Measurements from ENCODE around the gene LCNL1. TPM values are rescaled to one million over a fixed set of nuclear protein-coding genes. Genes with fewer than 3 reads are reported as not detected.

Gene LCNL1
- total RNA-seq, 1 donor from 2014 or later: not detected

DNA sequence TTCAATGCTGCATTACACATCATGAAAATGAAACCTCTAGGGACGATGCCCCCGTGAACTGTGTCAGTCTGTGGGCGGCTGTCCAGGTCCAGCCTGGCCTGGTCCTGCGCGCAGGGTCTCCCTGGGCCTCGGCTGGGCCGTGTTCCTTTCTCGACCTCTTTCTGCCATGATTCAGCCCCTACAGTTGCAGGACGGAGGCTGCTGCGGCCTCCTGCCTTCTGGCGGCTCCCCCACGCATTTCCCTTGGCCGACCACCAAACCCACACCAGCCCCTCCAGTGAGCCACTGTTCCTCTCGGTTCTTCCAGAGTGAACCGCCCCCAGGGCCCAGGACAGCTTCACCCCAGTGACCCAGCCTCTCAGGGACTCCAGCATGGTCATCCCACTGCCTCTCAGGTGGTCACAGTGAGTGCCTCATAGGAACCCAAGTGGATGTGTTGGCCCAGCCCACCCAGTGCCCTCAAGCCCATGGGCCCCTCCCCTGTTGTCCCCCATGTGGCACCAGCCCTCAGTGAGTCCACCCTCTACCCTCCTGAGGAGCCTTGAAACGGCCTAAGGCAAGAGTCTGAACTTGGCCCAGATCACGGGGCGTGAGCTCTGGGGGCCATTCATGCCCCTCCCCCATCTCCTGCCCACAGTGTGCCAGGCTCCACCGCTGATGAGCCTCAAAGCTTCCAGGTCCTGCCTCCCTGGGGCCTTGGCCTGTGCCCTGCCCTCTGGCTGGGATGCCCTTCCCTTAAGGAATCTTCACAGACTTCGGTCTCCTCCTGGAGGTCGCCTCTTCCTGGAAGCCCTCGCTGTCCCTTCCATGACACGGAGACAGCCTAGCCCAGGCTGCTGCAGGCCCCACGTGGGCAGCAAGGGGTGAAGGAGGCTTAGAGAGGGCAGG is 23.6 kb downstream of the LCNL1 start:
- Mint-ChIP-seq H3K4me3 (ENCODE audit: unreplicated experiment) (no peak overlapping the region), H3K36me3 (ENCODE audit: low read depth, unreplicated experiment) (no peaks in the 10 kb centered on the region), H3K4me1 (ENCODE audit: unreplicated experiment) (no peaks in the 10 kb centered on the region), H3K27me3 (ENCODE audit: unreplicated experiment) (peaks cover 7% of the 10 kb centered on the region), H3K9me3 (ENCODE audit: unreplicated experiment) (peaks cover 5% of the 10 kb centered on the region), H3K27ac (ENCODE audit: unreplicated experiment) (no peak overlapping the region)
- no peak for TF ChIP-seq CTCF (IDR thresholded peaks at IDR 0.05; ENCODE audit: unreplicated experiment)
- no peak for DNase-seq (ENCODE audit: low spot score)

DNA sequence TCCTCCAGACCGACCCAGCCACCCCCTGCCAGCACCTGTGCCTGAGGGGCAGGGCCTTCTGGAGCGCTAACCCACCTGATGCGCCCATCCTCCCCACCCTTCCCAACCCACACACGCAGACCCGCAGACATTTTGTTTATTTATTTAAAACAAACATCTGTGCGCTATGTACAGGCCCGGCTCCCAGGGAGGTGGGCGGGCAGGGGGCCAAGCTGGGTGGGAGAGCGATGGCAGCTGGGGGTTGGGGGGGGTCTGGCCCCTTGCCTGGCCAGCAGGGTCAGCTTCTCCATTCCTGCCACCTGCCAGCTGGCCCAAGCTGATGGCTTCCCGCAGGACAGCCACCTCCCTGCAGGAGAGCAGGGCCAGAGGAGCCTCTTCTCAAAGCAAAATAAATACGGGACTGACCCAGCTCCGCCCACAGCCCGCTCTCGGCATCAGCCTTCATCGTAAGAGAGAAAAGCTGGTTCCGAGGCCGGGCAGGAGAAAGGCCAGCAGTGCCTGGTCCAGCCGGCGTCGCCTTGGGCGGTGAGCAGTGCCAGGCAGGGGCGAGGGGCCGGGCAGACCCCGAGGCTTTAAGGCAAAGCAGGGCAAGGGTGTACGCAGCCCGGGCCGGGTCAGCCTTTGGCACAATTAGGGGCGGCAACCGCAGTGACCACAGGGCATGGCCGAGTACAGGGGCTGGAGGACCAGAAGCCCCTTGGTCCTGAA is 24.5 kb downstream of the LCNL1 start:
- no peak overlapping the region for H3K27ac Mint-ChIP-seq (ENCODE audit: unreplicated experiment)
- H3K4me1 Mint-ChIP-seq (ENCODE audit: unreplicated experiment): no peaks in the 10 kb centered on the region
- no peak for DNase-seq (ENCODE audit: low spot score)
- peaks cover 7% of the 10 kb centered on the region for H3K27me3 Mint-ChIP-seq (ENCODE audit: unreplicated experiment)
- TF ChIP-seq CTCF (IDR thresholded peaks at IDR 0.05; ENCODE audit: unreplicated experiment): no peak
- no peak overlapping the region for H3K4me3 Mint-ChIP-seq (ENCODE audit: unreplicated experiment)
- H3K9me3 Mint-ChIP-seq (ENCODE audit: unreplicated experiment): peaks cover 5% of the 10 kb centered on the region
- no peaks in the 10 kb centered on the region for H3K36me3 Mint-ChIP-seq (ENCODE audit: low read depth, unreplicated experiment)

DNA sequence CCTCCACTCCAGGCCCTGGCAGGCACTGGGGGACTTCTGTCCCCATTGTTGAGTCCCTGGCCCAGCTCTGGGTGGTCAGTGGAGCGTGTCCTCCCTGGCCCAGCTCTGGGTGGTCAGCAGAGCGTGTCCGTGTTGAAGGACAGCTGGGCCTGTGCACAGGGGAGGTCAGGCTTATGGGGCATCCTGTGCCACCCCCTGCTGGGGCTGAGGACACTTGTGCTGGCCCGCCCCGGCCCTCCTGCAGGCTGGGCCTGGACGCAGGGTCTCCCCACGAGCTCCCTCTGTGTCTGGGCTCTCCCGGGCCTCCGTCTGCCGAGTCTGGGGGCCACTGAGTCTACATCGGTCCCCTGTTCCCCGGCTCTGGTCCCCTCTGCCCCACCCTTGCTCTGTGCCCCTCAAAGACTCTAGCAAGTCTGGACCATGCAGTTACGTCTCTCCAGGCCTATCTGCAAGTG is 25.1 kb downstream of the LCNL1 start:
- Mint-ChIP-seq H3K36me3 (ENCODE audit: low read depth, unreplicated experiment) (no peaks in the 10 kb centered on the region), H3K4me1 (ENCODE audit: unreplicated experiment) (no peaks in the 10 kb centered on the region), H3K9me3 (ENCODE audit: unreplicated experiment) (peaks cover 5% of the 10 kb centered on the region), H3K27me3 (ENCODE audit: unreplicated experiment) (peaks cover 7% of the 10 kb centered on the region), H3K4me3 (ENCODE audit: unreplicated experiment) (no peak overlapping the region), H3K27ac (ENCODE audit: unreplicated experiment) (no peak overlapping the region)
- no peak for TF ChIP-seq CTCF (IDR thresholded peaks at IDR 0.05; ENCODE audit: unreplicated experiment)
- no peak for DNase-seq (ENCODE audit: low spot score)

- DNase-seq (ENCODE audit: low spot score): no peak
- peaks cover 7% of the 10 kb centered on the region for H3K27me3 Mint-ChIP-seq (ENCODE audit: unreplicated experiment)
- no peak overlapping the region for H3K27ac Mint-ChIP-seq (ENCODE audit: unreplicated experiment)
- no peak overlapping the region for H3K4me3 Mint-ChIP-seq (ENCODE audit: unreplicated experiment)
- peaks cover 5% of the 10 kb centered on the region for H3K9me3 Mint-ChIP-seq (ENCODE audit: unreplicated experiment)
- H3K4me1 Mint-ChIP-seq (ENCODE audit: unreplicated experiment): no peaks in the 10 kb centered on the region
- TF ChIP-seq CTCF (IDR thresholded peaks at IDR 0.05; ENCODE audit: unreplicated experiment): no peak
- no peaks in the 10 kb centered on the region for H3K36me3 Mint-ChIP-seq (ENCODE audit: low read depth, unreplicated experiment)
Observed at GRCh38 chr9:137008312-137008711, 25.5 kb downstream of the LCNL1 start.

DNA sequence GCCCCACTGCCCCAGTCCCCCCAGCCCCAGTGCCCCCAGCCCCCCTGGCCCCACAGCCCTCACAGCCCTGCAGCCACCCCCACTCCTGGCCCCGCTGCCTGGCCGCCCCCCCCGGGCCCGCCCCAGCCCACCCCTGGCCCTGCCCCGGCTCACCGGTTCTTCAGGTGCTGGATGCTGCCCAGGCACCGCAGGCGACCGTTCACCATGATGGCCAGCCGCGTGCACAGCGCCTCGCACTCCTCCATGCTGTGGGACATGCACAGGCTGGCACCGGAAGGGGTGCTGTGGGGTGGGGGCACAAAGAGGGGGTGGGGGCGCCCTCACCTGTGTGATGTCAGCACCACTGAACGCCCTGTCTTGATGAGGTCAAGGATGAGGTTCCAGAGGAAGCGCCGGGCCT is 26.4 kb downstream of the LCNL1 start:
- no peak for DNase-seq (ENCODE audit: low spot score)
- Mint-ChIP-seq H3K4me1 (ENCODE audit: unreplicated experiment) (no peaks in the 10 kb centered on the region), H3K9me3 (ENCODE audit: unreplicated experiment) (peaks cover 5% of the 10 kb centered on the region), H3K27ac (ENCODE audit: unreplicated experiment) (no peak overlapping the region), H3K27me3 (ENCODE audit: unreplicated experiment) (peaks cover 6% of the 10 kb centered on the region), H3K4me3 (ENCODE audit: unreplicated experiment) (no peak overlapping the region), H3K36me3 (ENCODE audit: low read depth, unreplicated experiment) (no peaks in the 10 kb centered on the region)
- no peak for TF ChIP-seq CTCF (IDR thresholded peaks at IDR 0.05; ENCODE audit: unreplicated experiment)
